Testis (tissue), 3 donors: ENCODE measurements around the gene OS9. TPM values are rescaled to one million over a fixed set of nuclear protein-coding genes. Genes with fewer than 3 reads are reported as not detected.
A peak's percentile ranks its signal among the peaks of the same experiment; 100 is the strongest.

ENCODE experiments used
- DNase-seq: peaks from one replicate; pipeline ENCODE4 v3.0.0-alpha.2; 2019
- H3K27ac ChIP-seq, 2 donors: fragments of 200-600 bp; sonication (generic); one replicate each; pipeline ENCODE4 v1.5.1; 2019
- H3K27me3 ChIP-seq: fragments of 200-600 bp; sonication (generic); one replicate; pipeline ENCODE4 v1.5.1; 2019
- H3K36me3 ChIP-seq: fragments of 200-600 bp; sonication (generic); one replicate; pipeline ENCODE4 v1.5.1; 2017; ENCODE audit warnings: low read depth; ENCODE audit errors: missing control alignments
- H3K4me1 ChIP-seq: fragments of 200-600 bp; sonication (generic); one replicate; pipeline ENCODE4 v1.5.1; 2019
- H3K4me3 ChIP-seq, 2 donors: fragments of 200-600 bp; sonication (generic); one replicate each; pipeline ENCODE4 v1.5.1; 2017 to 2019
- H3K9me3 ChIP-seq: fragments of 200-600 bp; sonication (generic); one replicate; pipeline ENCODE4 v1.5.1; 2017
- CTCF ChIP-seq, 3 experiments: fragments of 450-650 bp in 2 of 3; fragments of 200-600 bp in 1 of 3; sonication (generic) in 1 of 3; IDR thresholded peaks; one replicate each; pipeline ENCODE4 v1.5.1; 2016 to 2019; ENCODE audit warnings: antibody characterized with exemption in 3 of 3, mild to moderate bottlenecking in 2 of 3, moderate library complexity in 1 of 3
- POLR2A ChIP-seq: fragments of 450-650 bp; IDR thresholded peaks from one replicate; pipeline ENCODE4 v1.6.1; 2017; ENCODE audit warnings: antibody characterized with exemption, mild to moderate bottlenecking, moderate library complexity
- WGBS, 2 donors: methylation state at CpG; one replicate each; pipeline ENCODE4 v1.1.5; 2018; 5-methylcytosine and 5-hydroxymethylcytosine counted together
- intact Hi-C: fragments of 100-400 bp; cut with DNase I; formaldehyde crosslinking; loops from one replicate; pipeline ENCODE4 v1.15.1; 2023; ENCODE audit warnings: low total_unique reads
- polyA plus RNA-seq: library from polyadenylated mRNA; stranded (reverse); fragments of 350-450 nt; fragmentation: Illumina TruSeq; extraction: RNeasy Lipid Tissue Mini Kit (QIAGEN cat#74804); gene quantifications from one replicate; pipeline ENCODE4 v1.2.3, GENCODE V29; 2014; ENCODE audit warnings: low read depth, low replicate concordance; ENCODE audit not compliant: insufficient read depth
- total RNA-seq, 2 donors: library from RNA; depleted of rRNA; stranded (reverse); fragments of >200 nt; gene quantifications; one replicate each; pipeline ENCODE4 v1.2.3, GENCODE V29; 2016

OS9 gene
- total and polyA plus RNA-seq, 3 donors from 2014 or later: 88.1 to 158 (median 121) TPM

- peak; percentile 100 for DNase-seq
- peaks cover 27% of the 10 kb centered on the region for H3K4me1 ChIP-seq
Observed at GRCh38 chr12:57751788-57752667, 58.1 kb downstream of the OS9 start, which contains the start of gene CDK4. CDK4 (minus strand) TSS chr12:57752310; CDS start chr12:57751717, 593 bp downstream.

DNA sequence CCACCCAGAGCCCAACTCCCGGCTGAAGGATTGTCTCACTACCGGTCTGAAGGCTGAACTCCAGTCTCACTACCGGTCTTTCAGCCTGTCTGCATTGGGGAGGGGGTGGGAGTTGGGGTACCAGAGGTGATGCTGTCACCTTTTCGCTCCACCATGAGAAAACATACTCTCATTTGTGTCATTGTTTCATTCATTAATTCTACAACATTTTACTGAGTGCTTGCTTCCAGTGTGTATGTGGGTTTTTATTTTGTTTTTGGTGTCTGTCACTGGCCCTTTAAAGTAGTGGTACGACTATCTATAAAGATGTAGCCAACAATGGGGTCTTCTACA is 58.7 kb downstream of the OS9 start:
- H3K27ac ChIP-seq: peak overlapping the region in 1 of 2 donors; percentile 87
- no peaks in the 10 kb centered on the region for H3K27me3 ChIP-seq
- no peaks in the 10 kb centered on the region for H3K9me3 ChIP-seq
- intact Hi-C loops: no loop called here
- WGBS, 2 donors: 1 to 4% methylated on average over 5 of the region's 5 CpGs
- peak overlapping the region; percentile 70 to 80 for H3K4me3 ChIP-seq
- no peak for DNase-seq
- no peak for TF ChIP-seq CTCF (IDR thresholded peaks at IDR 0.05)
- no peak for TF ChIP-seq POLR2A
- H3K36me3 ChIP-seq: peaks cover 6% of the 10 kb centered on the region
- peaks cover 27% of the 10 kb centered on the region for H3K4me1 ChIP-seq

More at GRCh38 chr12:57751788-57752667, 58.1 kb downstream of the OS9 start, which contains the start of gene CDK4:
- Histone ChIP-seq H3K4me3 (peak within 1 kb of the TSS; percentile 70 to 80), H3K27ac (peak within 1 kb of the TSS; percentile 81 to 87), H3K27me3 (no peaks in the 10 kb centered on the region), H3K9me3 (no peaks in the 10 kb centered on the region), H3K36me3 (peaks cover 6% of the 10 kb centered on the region)
- TF ChIP-seq POLR2A (no peak), CTCF (IDR thresholded peaks at IDR 0.05) (no peak)
- intact Hi-C loops: no loop called here
- 0 to 1% methylated on average over 45 to 58 of the region's 58 CpGs for WGBS, 2 donors

DNA sequence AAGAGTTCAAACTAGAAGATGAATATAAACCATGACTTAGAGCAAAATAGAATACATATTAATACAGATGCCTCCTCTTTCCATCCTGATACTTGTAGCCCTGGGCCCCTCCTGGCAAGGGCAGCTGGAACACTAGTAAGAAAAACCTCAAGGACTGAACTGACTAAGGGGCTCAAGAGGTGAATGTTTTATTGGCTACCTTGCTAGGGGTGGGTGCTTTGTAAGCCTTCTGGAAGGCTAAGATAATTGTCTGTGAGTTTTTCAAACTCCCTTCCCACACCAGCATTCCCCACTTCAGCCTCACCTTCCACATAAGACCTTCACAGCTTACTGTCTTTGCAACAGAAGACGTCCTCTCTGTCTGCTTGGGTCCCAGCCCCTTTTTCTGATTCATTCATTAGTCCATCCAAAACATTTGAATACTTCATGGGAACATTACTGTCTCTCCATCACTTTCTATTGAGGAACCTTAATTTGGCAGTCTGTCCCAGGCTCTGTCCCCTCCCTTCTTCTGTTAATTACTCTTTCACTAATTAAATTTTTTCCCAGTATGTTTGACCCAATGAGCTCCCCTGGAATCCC is 59.9 kb downstream of the OS9 start:
- intact Hi-C loops: no loop called here
- WGBS, 2 donors: 0 to 13% methylated on average over 1 of the region's 1 CpG
- Histone ChIP-seq H3K4me3 (no peak overlapping the region), H3K27ac (no peak overlapping the region), H3K9me3 (no peaks in the 10 kb centered on the region), H3K36me3 (peaks cover 2% of the 10 kb centered on the region), H3K4me1 (peaks cover 27% of the 10 kb centered on the region), H3K27me3 (no peaks in the 10 kb centered on the region)
- TF ChIP-seq POLR2A: no peak
- no peak for TF ChIP-seq CTCF (IDR thresholded peaks at IDR 0.05)
- no peak for DNase-seq

GRCh38 chr12:57754411-57755193 is 60.7 kb downstream of the OS9 start, which contains the start of gene MARCHF9:
MARCHF9 (plus strand) TSS chr12:57755103; CDS start chr12:57755529, 426 bp downstream.
- TF ChIP-seq POLR2A (no peak), CTCF (IDR thresholded peaks at IDR 0.05) (no peak)
- H3K4me1 ChIP-seq: peaks cover 27% of the 10 kb centered on the region
- peak within 1 kb of the TSS; percentile 70 to 71 for H3K4me3 ChIP-seq
- WGBS, 2 donors: 2% methylated on average over 14 to 17 of the region's 41 CpGs
- no peaks in the 10 kb centered on the region for H3K36me3 ChIP-seq
- no peaks in the 10 kb centered on the region for H3K9me3 ChIP-seq
- no peak within 1 kb of the TSS for H3K27ac ChIP-seq
- DNase-seq: peak; percentile 80
- H3K27me3 ChIP-seq: no peaks in the 10 kb centered on the region
- intact Hi-C loops: no loop called here
